Heart right ventricle (tissue), 16 donors: ENCODE results near the gene CADPS2. TPM values are rescaled to one million over a fixed set of nuclear protein-coding genes. Genes with fewer than 3 reads are reported as not detected.

Experiments
- ATAC-seq, 8 donors: fragments of 200-7000 bp; cut with Tn5 transposase; one replicate each; pipeline ENCODE4 v1.9.1; 2020; ENCODE audit warnings: mild to moderate bottlenecking in 8 of 8, moderate library complexity in 8 of 8, moderate number of reproducible peaks in 1 of 8
- DNase-seq, 2 donors: peaks; one replicate each; pipeline ENCODE4 v3.0.0-alpha.2; 2020
- H3K27ac ChIP-seq, 10 donors: fragments of 200-600 bp; sonication (generic) in 2 of 10; one replicate each; pipeline versions ENCODE4 v1.5.0 to v1.8.0; 2020 to 2022; ENCODE audit warnings: mild to moderate bottlenecking in 3 of 10
- H3K27me3 ChIP-seq, 7 donors: fragments of 200-600 bp; one replicate each; pipeline ENCODE4 v1.8.0; 2021 to 2022; ENCODE audit warnings: mild to moderate bottlenecking in 2 of 7
- H3K36me3 ChIP-seq, 9 donors: fragments of 200-600 bp; sonication (generic) in 1 of 9; one replicate each; pipeline versions ENCODE4 v1.5.0 to v1.8.0; 2020 to 2022; ENCODE audit warnings: mild to moderate bottlenecking in 2 of 9
- H3K4me1 ChIP-seq, 9 donors: fragments of 200-600 bp; sonication (generic) in 1 of 9; one replicate each; pipeline versions ENCODE4 v1.5.0 to v1.8.0; 2020 to 2022; ENCODE audit warnings: mild to moderate bottlenecking in 4 of 9
- H3K4me3 ChIP-seq, 10 donors: fragments of 200-600 bp; sonication (generic) in 2 of 10; one replicate each; pipeline versions ENCODE4 v1.5.0 to v1.8.0; 2020 to 2022; ENCODE audit warnings: mild to moderate bottlenecking in 7 of 10, moderate library complexity in 2 of 10
- H3K9me3 ChIP-seq, 11 donors: fragments of 200-600 bp in 10 of 11; sonication (generic) in 2 of 11; one replicate each; pipeline versions ENCODE4 v1.5.0 to v1.8.0; 2013 to 2022; ENCODE audit warnings: mild to moderate bottlenecking in 2 of 11, control low read depth in 1 of 11, moderate library complexity in 1 of 11
- CTCF ChIP-seq, 9 donors: fragments of 200-600 bp; sonication (generic) in 2 of 9; IDR thresholded peaks; one replicate each; pipeline versions ENCODE4 v1.5.0 to v1.8.0; 2021 to 2022; ENCODE audit warnings: antibody characterized with exemption in 9 of 9, mild to moderate bottlenecking in 5 of 9, moderate library complexity in 1 of 9
- WGBS, 2 donors: extraction: QIAGEN DNeasy Blood & Tissue Kit; methylation state at CpG; one replicate each; pipeline ENCODE4 v1.1.7; 2013; ENCODE audit warnings: inconsistent platforms in 1 of 2; 5-methylcytosine and 5-hydroxymethylcytosine counted together
- intact Hi-C, 10 donors: fragments of 100-400 bp; cut with DNase I; formaldehyde crosslinking; loops; one replicate each; pipeline versions ENCODE4 v1.11.1 to v1.14.2; 2022
- polyA plus RNA-seq, 2 donors: library from polyadenylated mRNA; stranded (reverse); fragments of 200-250 nt; gene quantifications; one replicate each; pipeline ENCODE4 v1.2.3, GENCODE V29; 2013
- total RNA-seq, 10 donors: library from RNA; stranded (reverse); fragmentation: NEBNext Ultra II Directional in 3 of 10; extraction: Animal tissue kit (Norgen Biotek cat#: 25700) in 3 of 10; gene quantifications; one replicate each; pipeline versions ENCODE4 v1.2.1 to v1.2.4, GENCODE V29; 2021 to 2023
- donor health status: Arrhythmogenic right ventricular cardiomyopathy.
- donor health status: ischemic (EF 13 %, LVEDD 7.1; RV severe dilation, severe dysfunction).
- donor health status: healthy with polysubstance abuse.
- donor health status: DM: no; HTN: yes; CAD: no.
- donor health status: DM: no; HTN: no; CAD: no.
- donor health status: ischemic (EF 25% LVEDD 6.9; RV normal size, moderate dysfunction).
- donor health status: ischemic (EF 25% LVEDD 5.7; RV mildly dilated, moderate dysfunction).
- donor health status: healthy.
- donor health status: DM: yes; HTN: yes; CAD: no.
- donor health status: Ischemic cardiomyopathy.
- donor health status: ischemic (EF 35%, LVEDD 5.7; RV mildly dilated, moderate dysfunction).
- donor health status: nonischemic (EF 11% LVEDD 7.7; RV severe dilation, severe dysfunction).
- donor health status: DM: yes; HTN: yes; CAD: no.
- donor health status: PGD.
- donor health status: ischemic (EF 29% LVEDD 5.4; RV normal size, mild dysfunction).
- donor health status: nonischemic (EF 23%, LVEDD 6.1; RV moderate dilation, normal function).

CADPS2 gene
- total and polyA plus RNA-seq, 12 donors, result 3.6 to 25.7 (median 6.6) TPM

GRCh38 chr7:122307228-122307621, 579.0 kb downstream of the CADPS2 start:
- H3K4me1 ChIP-seq, result peaks cover 3 to 60% (median 38%) of the 10 kb centered on the region in 9 donors
- no peak for ATAC-seq
- peaks cover 52 to 100% (median 99%) of the 10 kb centered on the region in 7 donors for H3K27me3 ChIP-seq

GRCh38 chr7:122306320-122307227, 579.7 kb downstream of the CADPS2 start:
- H3K9me3 ChIP-seq, result no peaks in the 10 kb centered on the region
- DNase-seq (no peak), ATAC-seq (no peak)
- no peak overlapping the region for H3K27ac ChIP-seq
- peak overlapping the region in 6 of 10 donors; percentile 27 to 40 (median 31) for H3K4me3 ChIP-seq
- H3K36me3 ChIP-seq, result no peaks in the 10 kb centered on the region
- intact Hi-C loops, result no loop called here
- peaks cover 58 to 100% (median 99%) of the 10 kb centered on the region in 7 donors for H3K27me3 ChIP-seq
- 6 to 8% methylated on average over 37 of the region's 37 CpGs for WGBS, 2 donors
- TF ChIP-seq CTCF (IDR thresholded peaks at IDR 0.05), result no peak
- H3K4me1 ChIP-seq, result peaks cover 3 to 56% (median 38%) of the 10 kb centered on the region in 9 donors

More at GRCh38 chr7:122307228-122307621, 579.0 kb downstream of the CADPS2 start:
- DNase-seq, result no peak
- no peak for TF ChIP-seq CTCF (IDR thresholded peaks at IDR 0.05)
- Histone ChIP-seq H3K9me3 (no peaks in the 10 kb centered on the region), H3K4me3 (no peak overlapping the region), H3K27ac (no peak overlapping the region), H3K36me3 (no peaks in the 10 kb centered on the region)
- intact Hi-C loops, result no loop called here
- 10 to 17% methylated on average over 13 of the region's 13 CpGs for WGBS, 2 donors

- Histone ChIP-seq H3K9me3 (no peaks in the 10 kb centered on the region), H3K27me3 (peaks cover 64 to 100% (median 99%) of the 10 kb centered on the region in 7 donors), H3K27ac (no peak overlapping the region), H3K4me1 (peaks cover 3 to 50% (median 38%) of the 10 kb centered on the region in 9 donors), H3K36me3 (no peaks in the 10 kb centered on the region), H3K4me3 (peak overlapping the region in 9 of 10 donors; percentile 18 to 40 (median 31))
- 1 to 2% methylated on average over 65 of the region's 65 CpGs for WGBS, 2 donors
- ATAC-seq (peak in 4 of 8 donors; percentile 14 to 48 (median 20)), DNase-seq (no peak)
- TF ChIP-seq CTCF (IDR thresholded peaks at IDR 0.05), result no peak
- intact Hi-C loops, result no loop called here
These were observed 580.6 kb downstream of the CADPS2 start for GRCh38 chr7:122305475-122306319.

- 1 to 2% methylated on average over 24 of the region's 24 CpGs for WGBS, 2 donors
- Histone ChIP-seq H3K4me1 (peaks cover 5 to 50% (median 38%) of the 10 kb centered on the region in 9 donors), H3K4me3 (peak overlapping the region in 8 of 10 donors; percentile 26 to 40 (median 31)), H3K9me3 (no peaks in the 10 kb centered on the region), H3K36me3 (no peaks in the 10 kb centered on the region), H3K27ac (no peak overlapping the region), H3K27me3 (peaks cover 65 to 100% (median 99%) of the 10 kb centered on the region in 7 donors)
- DNase-seq (no peak), ATAC-seq (no peak)
- intact Hi-C loops, result no loop called here
- no peak for TF ChIP-seq CTCF (IDR thresholded peaks at IDR 0.05)
These were observed 581.3 kb downstream of the CADPS2 start for GRCh38 chr7:122304996-122305421.
